Measurements from ENCODE around the gene SYNGR2. TPM values are rescaled to one million over a fixed set of nuclear protein-coding genes. Genes with fewer than 3 reads are reported as not detected.
A peak's percentile ranks its signal among the peaks of the same experiment; 100 is the strongest.

SYNGR2 gene
- total and polyA plus RNA-seq, 9 of the 15 experiments (the other 6 are each of a cell fraction or from before 2014, with no cell fraction given), result 1.4 to 173 (median 87.8) TPM

GRCh38 chr17:78128551-78129350 lies 39.6 kb upstream of the SYNGR2 start, which contains the start of gene TMC6 (continued):
- TF ChIP-seq HNRNPK (IDR thresholded peaks at IDR 0.05; ENCODE audit: low read depth, low read length, poor library complexity, severe bottlenecking), result no peak
- TF ChIP-seq CSDE1 (IDR thresholded peaks at IDR 0.05), result no peak
- TF ChIP-seq FOXA3 (CRISPR knock-in tag; conservative IDR thresholded peaks at IDR 0.05 in 1 of 2, IDR thresholded peaks at IDR 0.05 in 1 of 2), result peak; percentile 59 to 86; a peak in 3 of 4 replicates
- 0 out of 2 replicates have a peak, but pooled peaks have one; percentile 36 for TF ChIP-seq ZNF609 (CRISPR knock-in tag; IDR thresholded peaks at IDR 0.05; ENCODE audit: borderline replicate concordance)
- TF ChIP-seq BRD9 (IDR thresholded peaks at IDR 0.05; ENCODE audit: low read depth, partially characterized antibody), result no peak
- TF ChIP-seq NFATC3 (IDR thresholded peaks at IDR 0.05), result no peak
- peak; percentile 42 for TF ChIP-seq TBP (optimal IDR thresholded peaks at IDR 0.05; ENCODE audit: low read depth, low read length)
- no peak for TF ChIP-seq CBX8 (IDR thresholded peaks at IDR 0.05; ENCODE audit: borderline replicate concordance, extremely low read depth, low read depth, low read length, poor library complexity, severe bottlenecking)
- TF ChIP-seq NCOR1 (IDR thresholded peaks at IDR 0.05), result peak; percentile 93
- no peak for TF ChIP-seq HMG20B (CRISPR knock-in tag; IDR thresholded peaks at IDR 0.05)
- no peak for TF ChIP-seq FOXJ2 (tag; IDR thresholded peaks at IDR 0.05)
- no peak for TF ChIP-seq MAFK (IDR thresholded peaks at IDR 0.05; ENCODE audit: low read length)
- no peak for TF ChIP-seq HCFC1 (IDR thresholded peaks at IDR 0.05; ENCODE audit: low read depth, low read length)
- TF ChIP-seq ZFP30 (CRISPR knock-in tag; IDR thresholded peaks at IDR 0.05; ENCODE audit: borderline replicate concordance), result no peak
- peak; percentile 77 for TF ChIP-seq ZNF589 (CRISPR knock-in tag; IDR thresholded peaks at IDR 0.05; ENCODE audit: low read depth)
- peak; percentile 42 to 81; a peak in 2 of 4 replicates for TF ChIP-seq HDAC1 (IDR thresholded peaks at IDR 0.05)
- peak in 1 of 3 experiments; percentile 16 for TF ChIP-seq YY1 (IDR thresholded peaks at IDR 0.05; ENCODE audit: borderline replicate concordance in 1 of 3, control insufficient read depth in 1 of 3, extremely low read depth in 1 of 3, insufficient read depth in 3 of 3, insufficient read length in 1 of 3, insufficient replicate concordance in 2 of 3, low read depth in 1 of 3, low read length in 2 of 3)
- no peak for TF ChIP-seq ZC3H8 (IDR thresholded peaks at IDR 0.05)
- no peak for TF ChIP-seq HIVEP1 (CRISPR knock-in tag; IDR thresholded peaks at IDR 0.05)
- no peak for TF ChIP-seq CTCFL (IDR thresholded peaks at IDR 0.05; ENCODE audit: borderline replicate concordance, insufficient read depth, low read depth, low read length, poor library complexity, severe bottlenecking)
- TF ChIP-seq PRMT5 (CRISPR knock-in tag; IDR thresholded peaks at IDR 0.05), result no peak

All from K562 (cell line).